ENCODE data around the gene GYS1.
"Not testable (repeated sequence)": the region's sequence is repeated elsewhere in the genome, so short reads cannot be mapped to it uniquely, and the experiment has no call there.

DNA sequence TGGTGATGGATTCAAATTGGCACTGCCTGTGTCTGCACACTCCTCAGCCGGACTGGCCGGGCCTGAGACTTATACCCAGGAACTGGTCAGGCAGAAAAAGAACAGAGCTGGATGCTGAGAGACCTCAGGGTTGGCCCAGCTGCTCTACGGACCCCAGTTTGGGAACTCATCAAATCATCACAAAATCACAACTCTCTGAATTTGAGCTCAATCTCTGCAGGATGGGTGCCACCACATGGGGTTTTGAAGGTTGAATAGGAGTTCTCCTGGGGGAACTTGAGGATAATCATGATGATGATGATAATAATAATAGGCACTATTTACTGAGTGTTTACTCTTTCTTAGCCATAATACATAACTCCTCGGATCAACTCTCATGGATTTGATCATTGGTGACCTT lies 49.6 kb upstream of the GYS1 start:
- TF ChIP-seq CTCF (IDR thresholded peaks at IDR 0.05; ENCODE audit: low read depth, low read length); EZH2phosphoT487 (IDR thresholded peaks at IDR 0.05; ENCODE audit: low read depth): not testable (repeated sequence)
